Inflammatory macrophage (primary cell): ENCODE measurements around the gene CKB.

Experiments
- DNase-seq, 2 donors: peaks; one replicate each; pipeline ENCODE4 v3.0.0-alpha.2; 2020 to 2022

Gene CKB

DNA sequence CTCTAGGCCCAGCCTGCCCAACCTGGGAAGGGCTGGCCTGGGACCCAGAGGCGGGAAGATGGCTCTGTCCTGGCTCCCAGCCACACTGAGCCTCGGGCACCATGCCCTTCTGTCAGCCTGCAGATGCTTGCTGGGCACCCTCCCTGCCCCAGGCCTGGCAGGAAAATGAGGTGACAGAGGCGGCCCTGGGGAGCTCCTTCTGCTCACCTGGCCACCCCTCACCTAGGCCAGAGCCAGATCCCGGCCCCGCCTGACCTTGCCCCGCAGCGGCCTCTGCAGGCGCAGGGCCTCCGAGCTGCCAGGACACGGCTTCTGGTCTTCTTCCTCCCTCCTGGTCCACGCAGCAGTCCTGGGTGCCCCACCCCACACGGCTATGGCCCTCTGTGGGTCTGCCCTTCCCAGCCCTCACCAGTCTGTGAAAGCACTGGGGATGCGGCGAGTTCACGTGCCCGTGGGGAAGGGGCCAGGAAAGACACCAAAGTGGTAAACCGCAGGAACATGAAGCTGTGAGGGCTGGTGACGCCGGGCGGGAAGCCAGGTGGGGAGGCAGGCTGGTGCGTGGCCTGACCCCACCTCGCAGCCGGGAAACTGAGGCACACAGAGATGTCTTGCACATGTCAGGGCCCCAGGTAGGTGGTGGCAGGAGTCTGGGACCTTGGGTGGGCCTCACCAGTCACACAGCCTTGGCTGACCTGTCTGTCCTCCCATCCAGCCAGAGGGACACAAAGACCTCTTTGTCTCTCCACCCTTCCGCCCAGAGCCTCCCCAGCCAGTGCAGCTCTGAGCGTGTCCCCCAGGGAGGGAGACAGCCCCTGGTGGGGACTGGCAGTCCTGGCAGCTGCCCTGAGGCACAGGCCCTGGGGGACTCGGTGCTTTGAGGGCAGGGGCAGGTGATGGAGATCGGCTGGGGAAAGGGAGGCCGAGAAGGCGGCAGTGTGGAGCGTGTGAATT is 27.0 kb upstream of the CKB start:
- DNase-seq: no peak

DNA sequence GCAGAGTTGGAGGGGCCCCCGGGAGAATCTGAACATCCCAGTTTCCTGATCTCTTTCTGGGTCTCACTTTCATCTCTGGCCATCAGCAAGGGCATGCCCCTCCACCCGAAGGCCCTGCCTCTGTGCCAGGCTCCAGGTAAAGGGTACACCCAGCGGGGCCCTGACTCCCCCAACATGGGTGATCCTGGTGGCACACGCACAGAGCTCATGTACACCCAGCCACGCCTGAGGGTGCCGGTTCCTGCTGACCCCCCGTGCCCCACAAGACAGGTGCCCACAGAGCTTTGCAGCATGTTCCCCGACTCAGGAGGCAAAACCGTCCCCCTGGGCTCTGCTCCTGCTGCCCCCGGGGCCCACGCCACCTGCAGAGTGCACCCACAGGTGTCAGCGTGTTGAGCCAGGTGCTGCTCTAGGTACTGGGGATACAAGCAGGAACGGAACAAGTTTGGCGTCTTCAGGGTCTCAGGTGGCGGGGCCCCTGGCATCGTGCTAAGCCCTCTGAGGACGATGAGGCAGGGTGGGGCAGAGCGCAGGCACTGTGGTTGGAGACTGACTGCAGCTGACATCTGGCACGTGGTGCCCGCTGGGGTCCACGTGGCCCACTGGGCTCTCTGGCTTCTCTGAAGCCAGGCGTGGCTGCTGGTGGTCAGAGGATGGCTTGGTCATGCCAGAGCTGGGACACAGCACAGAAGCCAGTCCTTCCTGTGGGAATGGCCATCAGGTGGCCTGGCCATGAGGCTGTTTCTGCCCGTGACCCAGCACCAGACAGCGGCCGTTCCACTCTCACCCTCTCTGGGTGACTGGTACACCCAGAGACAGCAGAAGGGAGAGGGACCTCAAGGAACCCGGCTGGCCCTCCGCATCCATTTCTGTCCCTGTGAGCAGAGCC is 26.1 kb upstream of the CKB start:
- DNase-seq: no peak

DNA sequence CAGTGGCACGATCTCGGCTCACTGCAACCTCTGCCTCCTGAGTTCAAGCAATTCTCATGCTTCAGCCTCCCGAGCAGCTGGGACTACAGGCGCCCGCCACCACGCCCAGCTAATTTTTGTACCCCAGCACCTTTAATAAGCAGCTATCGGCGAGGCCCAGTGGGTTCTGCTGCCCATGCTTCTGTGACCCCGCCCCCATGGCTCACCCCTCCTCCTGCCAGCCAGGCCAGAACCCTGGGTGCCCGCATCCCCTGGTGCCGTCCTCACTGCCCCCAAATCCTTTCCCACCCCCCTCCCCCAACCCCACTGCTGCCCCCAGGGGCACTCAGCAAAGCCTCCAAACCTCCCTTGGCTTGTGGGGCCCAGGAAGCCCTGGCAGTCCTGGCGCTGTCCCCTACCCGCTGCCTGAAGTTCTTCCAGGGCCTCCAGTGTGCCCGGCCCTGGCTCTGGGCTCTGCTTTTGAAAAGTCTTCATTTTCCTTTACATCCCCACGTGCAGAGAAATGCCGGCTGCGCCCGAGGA is 25.4 kb upstream of the CKB start:
- no peak for DNase-seq

DNA sequence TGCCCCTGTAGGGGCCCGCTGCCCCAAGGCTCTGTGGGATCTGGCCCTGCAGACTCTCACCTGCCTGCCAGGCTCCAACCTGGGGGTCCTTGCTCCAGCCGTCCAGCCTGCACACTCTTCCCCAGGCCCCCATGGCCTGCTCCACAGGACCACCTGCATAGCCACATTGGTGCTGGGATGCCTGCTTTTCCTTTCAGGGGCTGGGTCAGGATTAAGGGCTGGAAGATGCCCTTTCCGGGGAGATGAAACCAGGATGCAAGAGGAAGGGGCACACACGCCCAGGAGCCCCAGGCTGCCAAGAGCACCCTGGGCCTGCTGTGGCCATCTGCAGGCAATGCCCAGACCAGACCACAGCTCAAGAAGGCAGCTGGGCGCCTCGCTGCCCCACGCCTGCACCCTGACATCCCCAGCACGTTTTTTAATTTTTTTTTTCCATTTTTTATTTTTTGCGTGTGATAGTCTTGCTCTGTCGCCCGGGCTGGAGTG is 24.9 kb upstream of the CKB start:
- DNase-seq: no peak

DNA sequence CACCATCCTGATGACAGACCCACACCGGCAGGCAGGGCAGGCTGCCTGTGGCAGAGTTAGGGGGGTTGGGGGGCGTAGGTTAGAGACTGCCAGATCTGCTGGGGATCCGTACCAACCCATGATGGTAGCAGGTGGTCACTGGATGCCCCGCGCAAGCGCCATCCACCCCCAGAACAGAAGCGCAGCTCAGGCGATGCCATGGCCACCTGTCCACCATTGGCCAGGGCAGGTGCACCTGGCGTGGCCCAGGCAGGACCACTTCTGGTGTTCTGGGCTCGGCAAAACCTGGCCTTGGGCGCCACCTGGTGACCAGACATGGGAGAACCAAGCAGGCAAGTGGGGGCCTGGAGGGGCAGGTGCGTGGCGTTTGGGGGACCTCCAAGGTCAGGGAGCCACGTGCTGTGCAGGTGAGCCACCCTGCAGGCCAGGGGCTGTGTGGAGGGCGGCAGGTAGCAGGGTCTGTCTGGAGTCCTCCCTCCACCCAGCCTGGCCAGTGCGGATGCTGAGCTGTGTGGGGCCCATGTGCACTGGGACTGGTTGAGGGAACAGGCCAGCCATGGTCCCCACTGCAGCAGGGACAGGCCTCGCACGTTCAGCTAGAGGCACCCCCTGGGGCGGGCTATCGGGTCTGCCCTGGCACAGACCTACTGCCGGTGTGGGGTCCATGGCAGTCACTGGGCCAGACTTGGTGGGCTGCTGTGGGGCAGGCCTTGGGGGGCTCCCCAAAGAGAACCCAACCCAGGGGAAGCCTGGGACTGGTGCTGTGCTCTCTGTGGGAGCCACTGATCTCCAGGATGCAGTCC is 24.2 kb upstream of the CKB start:
- DNase-seq: peak; percentile 32 to 42

DNA sequence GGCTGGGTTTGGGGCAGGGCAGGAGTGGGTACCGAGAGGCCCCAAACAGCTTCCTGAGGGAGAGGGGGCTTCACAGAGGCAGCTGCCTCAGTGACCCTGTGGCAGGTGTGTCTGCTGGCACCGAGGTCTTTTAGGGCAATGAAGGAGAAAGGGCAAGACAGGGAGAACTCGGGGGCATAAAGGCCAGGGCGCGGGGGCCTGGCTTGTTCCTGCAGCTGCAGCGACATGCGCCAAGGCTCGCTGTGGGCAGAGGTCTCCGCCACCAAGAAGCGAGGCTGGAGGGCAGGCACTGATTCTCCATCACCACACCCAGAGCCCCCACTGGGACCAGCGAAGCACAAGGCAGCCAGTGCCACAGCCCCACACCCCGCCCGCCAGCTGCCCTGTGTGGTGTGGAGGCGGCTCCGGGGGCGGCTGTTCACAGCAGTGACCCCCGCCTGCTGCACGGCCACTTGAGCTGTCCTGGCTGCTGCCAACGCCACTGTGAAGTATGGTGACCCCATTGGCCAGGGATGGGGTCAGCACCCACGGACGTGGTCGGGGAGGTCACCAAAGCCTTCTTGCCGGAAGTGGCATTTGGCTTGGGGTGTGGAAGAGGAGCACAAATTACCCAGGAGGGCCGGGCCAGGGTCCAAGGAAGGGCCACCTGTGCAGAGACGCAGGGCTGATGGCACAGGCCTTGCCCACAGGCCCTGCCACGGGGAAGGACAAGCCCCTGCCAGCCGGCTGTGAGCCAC is 23.5 kb upstream of the CKB start:
- DNase-seq: no peak

DNA sequence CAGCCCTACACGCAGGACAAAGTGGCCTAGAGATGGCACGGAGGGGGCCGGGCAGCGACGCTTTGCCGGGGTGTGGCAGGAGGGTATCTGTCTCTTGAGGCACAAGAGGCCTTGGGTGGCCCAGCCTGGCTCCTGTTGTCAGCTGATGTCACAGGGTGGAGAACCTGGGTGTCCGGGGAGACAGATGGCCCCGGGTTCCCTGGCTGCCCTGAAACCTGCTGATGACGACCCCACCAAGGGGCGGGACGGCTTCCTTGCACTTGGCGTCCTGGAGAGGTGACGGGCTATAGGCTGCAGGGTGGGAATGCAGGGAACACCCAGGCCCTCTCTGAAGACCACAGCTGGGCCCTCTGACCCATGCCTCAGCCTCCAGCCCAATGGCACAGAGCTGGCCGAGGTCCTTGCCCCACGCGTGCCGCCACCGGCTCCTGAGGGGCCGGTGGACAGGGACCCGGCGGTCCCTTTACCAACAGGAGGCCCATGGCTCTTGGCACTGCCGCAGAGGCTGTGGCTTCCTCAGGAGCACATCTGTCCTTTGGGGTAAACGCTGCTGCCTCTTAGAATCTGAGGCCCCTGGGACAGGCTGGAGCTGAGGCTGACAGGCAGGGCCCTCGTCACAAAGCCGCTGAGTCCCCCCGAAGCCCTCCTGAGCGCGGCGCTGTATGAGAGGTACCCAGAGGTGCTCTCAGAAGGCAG is 22.7 kb upstream of the CKB start:
- DNase-seq: no peak

DNA sequence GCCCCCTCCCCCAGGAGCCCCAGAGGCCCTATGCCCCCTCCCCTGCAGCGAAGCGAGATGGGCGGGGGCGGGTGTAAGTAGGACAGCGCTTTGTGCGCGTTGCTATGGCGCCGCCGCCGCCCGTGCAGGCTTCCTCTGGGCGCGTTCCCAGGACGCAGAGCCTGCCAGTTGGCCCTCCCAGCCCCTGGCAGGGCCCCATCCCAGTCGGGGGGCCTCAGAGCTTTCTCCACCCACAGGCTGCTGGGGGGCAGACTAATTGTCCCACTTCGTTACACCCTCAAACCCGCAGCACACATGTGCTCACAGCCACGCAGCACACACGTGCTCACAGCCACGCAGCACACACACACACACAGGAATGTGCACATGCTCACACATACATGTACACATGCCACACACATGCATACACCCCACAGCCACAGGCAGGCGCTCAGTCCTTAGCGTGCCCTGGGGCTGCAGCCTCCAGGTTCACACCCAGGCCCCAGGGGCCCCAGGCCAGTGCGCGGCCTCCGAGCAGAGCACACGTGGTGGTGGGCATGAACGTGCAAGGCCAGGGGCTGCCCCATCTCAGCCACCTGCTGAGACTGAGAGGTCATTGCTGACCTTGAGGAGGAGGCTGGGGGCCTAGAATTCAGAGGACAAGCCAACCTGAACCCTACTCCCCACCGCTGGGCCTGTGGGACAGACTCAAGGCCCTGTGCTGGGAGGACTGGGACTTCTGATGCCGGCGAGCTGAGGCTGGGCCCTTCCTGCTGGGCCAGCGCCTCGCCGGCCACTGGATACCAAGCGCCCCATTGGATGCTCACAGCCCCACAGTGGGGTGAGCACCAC is 22.0 kb upstream of the CKB start:
- DNase-seq: no peak

DNA sequence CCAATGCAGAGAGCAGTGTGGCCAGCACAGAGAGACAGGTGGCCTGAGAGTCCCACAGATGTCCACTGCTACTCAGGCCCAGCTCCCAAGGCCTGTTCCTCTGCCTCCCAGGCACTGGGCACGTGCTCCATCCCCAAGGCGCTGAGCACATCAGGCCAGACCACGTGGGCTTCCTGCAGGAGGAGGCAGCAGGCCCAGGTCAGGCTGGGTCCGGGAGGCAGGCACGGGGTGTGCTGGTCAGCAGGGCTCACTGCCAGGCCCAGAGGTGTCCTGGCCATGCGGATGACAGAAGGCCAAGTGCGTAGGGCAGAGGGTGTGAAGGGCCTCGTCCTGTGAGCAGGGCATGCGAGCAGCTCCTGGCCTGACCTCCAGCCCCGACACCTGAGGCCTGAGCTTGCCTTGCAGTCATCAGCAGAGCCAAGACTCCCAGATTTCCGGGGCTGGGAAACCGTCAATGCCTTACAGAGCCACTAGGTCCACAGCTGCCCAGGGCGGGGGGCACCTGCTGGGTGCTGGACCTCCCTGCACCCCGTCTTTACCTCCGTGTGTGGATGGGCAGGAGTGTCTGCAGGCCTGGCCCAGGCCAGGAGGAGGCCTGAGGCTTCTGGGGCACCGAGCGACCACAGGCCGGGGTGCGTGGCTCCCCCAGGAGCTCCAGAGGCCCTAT is 21.2 kb upstream of the CKB start:
- no peak for DNase-seq

DNA sequence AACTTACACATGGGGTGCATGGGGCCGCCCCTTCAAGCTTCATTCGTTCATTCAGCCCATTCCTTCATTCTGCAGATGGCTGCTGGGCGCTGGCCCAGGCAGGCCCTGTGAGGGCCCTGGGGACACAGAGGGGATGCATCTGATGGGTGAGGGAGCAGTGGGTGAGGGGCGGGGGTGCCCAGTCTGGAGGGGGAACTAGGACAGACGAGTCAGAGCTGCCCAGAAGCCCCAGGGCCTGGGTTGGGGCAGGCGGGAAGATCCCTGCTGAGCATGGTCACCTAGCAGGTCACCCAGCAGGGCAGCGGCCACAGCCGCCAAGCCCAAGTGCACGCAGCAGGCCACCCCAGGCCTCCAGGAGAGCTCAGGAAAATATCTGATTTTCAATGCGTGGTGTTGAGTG is 20.5 kb upstream of the CKB start:
- DNase-seq: no peak

DNA sequence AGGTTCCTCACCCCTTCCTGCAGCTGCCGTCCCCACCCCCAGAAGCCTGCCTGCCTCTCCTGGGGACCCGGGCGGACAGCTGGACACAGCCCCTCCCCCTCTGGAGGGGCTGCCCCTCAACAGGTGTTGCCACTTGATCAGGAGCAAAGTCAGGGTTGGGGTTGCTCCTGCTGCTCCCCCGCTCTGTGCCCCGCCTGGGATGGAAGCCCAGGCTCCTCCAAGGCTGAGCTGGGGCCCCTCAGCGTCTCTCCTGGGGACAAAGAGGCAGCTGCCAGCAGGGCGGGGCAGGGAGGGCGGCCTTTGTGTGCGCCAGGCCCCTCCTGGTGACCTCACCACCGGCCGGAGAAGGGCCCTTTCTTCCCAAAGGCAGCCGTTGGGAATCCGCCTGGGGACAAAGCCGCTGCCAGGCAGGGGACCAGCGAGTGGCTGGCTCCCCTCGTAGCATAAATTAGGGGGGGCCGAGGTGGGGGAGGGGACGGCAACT is 20.0 kb upstream of the CKB start:
- DNase-seq: no peak

DNA sequence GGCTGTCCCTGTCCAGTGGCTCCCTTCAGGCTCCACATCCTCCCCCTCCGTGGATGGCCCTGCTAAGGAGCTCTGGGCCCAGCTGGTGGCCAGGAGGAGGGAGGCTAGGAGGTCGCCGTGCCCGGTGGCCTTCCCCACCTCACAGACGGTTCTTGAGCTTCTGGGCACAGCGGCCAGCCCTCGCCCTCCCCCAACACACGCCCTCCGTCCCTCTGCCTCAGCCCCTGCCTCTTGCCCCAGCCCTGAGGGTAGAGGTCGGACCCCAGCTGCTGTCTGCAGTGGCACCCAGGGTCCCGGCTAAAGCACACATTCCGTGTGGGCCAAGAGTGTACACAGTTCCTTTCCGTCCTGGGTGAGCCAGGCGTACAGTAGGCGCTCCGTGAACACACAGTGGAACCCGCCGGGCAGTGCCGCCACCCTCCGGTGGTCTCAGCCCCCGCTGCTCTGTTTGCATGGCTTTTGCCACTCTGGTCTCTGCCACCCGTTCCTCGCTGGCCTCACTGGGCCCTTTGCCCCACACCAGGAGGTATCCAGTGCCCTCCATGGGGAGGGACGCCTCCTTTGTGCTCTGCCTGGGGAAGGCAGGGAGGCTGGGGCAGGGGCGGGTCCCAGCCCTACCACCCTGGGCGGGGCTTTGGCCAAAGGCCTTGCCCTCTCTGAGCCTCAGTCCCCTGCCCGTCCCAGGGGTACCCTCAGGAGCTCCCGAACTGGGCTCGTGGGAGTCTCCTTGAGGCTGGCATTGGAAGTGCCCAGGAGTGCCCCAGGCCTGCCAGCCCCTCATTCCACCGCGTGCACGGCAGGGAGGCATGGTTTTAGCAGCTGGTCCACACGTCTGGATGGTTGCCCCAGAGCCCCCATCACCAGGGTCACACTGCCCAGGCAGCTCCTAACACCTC is 19.3 kb upstream of the CKB start:
- DNase-seq: no peak

DNA sequence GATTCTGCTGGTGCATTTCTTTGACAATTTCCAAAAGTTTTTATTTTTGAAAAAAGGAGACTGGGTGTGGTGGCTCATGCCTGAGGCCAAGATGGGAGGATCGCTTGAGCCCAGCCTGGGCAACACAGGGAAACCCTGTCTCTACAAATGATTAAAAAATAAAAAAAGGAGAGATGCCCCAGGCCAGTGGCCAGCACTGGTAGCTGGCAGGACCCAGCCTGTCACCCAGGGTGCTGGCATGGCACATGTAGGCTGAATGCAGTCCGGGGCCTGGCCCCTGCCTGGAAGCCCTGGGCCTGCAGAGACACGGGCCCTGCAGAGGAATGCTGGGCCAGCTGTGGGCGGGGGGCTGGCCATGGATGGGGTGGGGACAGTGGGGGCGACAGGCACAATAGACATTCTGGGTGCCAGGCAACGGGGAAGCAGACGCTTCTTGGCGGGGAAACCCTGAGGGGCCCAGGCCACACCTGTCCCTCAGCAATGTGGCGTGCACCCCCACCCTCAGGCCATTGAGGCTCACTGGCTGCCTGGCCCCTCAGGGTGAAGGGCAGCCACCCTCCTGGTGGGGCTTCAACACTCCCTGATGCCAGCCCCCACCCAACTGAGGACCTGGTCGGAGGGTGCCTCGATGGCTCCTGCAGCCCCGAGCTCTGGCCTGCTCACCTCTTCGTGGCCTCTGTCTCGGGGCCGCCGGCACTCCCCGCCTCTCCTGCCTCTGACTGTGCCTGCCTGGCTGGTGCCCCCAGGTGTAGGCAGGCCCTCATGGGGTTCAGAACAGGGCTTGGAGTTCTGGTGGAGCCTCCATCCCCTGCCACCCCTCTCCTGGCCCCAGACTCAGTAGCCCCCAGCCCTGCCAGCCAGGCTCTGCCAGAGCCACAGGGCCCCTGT is 18.4 kb upstream of the CKB start:
- no peak for DNase-seq

DNA sequence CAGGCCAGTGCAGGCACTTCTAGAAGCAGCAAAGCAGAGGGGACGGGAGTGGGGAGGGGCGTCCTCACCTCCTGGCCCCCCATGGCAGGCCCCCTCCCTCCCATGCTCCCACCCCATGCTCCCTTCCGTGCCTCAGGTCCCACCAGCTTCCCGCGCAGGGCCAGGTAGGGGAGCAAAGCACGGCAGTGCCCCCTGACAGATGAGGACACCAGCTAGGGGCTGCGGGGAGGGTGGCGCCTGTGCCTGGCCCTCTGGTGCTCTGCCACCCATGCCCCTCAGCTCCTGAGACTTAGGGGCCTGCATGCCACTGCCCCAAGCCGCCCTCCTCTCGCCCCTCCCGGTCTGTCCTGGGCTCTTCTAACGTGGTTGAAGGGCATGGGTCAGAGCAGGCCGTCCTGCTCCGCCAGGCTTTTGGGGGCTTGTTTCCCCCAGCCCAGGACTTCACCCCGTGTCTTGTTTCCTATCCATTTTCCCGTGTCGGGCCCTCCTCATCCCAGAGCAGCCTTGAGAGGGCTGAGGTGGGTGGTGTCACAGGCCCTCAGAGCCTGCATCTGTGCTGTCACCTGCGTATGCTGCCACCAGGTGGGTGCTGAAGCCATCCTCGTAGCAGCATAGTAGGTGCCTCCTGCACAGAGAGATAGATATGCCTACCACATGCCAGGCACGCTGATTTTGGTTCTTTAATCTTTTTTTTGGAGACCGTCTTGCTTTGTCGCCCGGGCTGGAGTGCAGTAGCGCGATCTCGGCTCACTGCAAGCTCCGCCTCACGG is 16.6 kb upstream of the CKB start:
- DNase-seq: no peak

DNA sequence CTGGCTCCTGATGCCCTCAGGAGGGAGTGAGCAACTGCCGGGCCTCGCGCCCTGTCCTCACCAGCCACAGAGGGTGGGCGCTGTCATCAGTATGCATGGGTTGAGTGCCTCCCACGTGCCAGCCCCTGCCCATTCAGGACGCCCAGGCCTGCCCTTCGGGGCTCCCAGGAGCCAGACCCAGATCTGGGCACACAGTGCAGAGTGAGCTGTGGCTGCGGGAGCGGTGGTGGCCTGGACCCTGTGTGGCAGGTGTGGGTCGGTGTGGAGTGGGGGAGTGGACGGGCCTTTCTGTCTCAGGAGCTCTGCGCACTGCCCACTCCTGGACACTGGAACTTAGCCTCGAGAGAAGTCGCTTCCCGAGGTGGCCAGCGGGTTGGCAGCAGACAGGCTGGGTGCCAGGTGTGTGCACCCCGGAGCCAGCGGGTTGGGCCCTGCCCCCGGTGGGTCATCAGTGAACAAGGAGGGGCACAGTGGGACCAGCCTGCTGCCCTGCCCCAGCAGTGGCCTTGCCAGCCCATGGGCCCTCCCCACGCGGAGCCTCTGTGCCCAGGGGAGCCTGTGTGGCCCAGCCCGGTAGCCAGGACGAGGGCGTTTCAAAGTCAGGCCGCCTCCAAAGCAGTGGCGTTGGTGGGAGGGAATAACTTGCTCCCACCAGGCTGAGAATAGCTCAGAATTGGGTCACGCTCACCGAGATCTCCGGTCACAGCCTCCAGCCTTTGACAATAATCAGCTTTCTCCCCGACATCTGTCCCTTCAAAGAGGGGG is 15.8 kb upstream of the CKB start:
- no peak for DNase-seq
